T-helper 2 cell treated with Interferon-gamma antibody and Interleukin-4, amounts not matched to agents 5 μg/mL and 100 μg/mL, for 36 hours (primary cell): Measurements from ENCODE around the gene NOS3.

Experiments
- DNase-seq: peaks from one replicate; pipeline ENCODE4 v3.0.0; 2021; ENCODE audit warnings: low spot score
- H3K27ac Mint-ChIP-seq: one replicate; pipeline ENCODE4 v1.8.0; 2021; ENCODE audit warnings: mild to moderate bottlenecking, mixed read lengths
- H3K27me3 Mint-ChIP-seq: one replicate; pipeline ENCODE4 v1.8.0; 2021; ENCODE audit warnings: low read depth, mixed read lengths
- H3K36me3 Mint-ChIP-seq: one replicate; pipeline ENCODE4 v1.8.0; 2021; ENCODE audit warnings: low read depth, mixed read lengths
- H3K4me1 Mint-ChIP-seq: one replicate; pipeline ENCODE4 v1.8.0; 2021; ENCODE audit warnings: low read depth, mixed read lengths
- H3K4me3 Mint-ChIP-seq: one replicate; pipeline ENCODE4 v1.8.0; 2022; ENCODE audit warnings: mild to moderate bottlenecking, moderate library complexity, mixed read lengths
- H3K9me3 Mint-ChIP-seq: one replicate; pipeline ENCODE4 v1.8.0; 2021; ENCODE audit warnings: mixed read lengths

Gene NOS3

GRCh38 chr7:151062399-151063211 is 71.8 kb downstream of the NOS3 start:
- Mint-ChIP-seq H3K4me1 (peaks cover 17% of the 10 kb centered on the region), H3K27me3 (no peaks in the 10 kb centered on the region), H3K27ac (no peak overlapping the region), H3K4me3 (no peak overlapping the region), H3K9me3 (no peaks in the 10 kb centered on the region), H3K36me3 (peaks cover 14% of the 10 kb centered on the region)
- no peak for DNase-seq

GRCh38 chr7:151063212-151063561 is 72.4 kb downstream of the NOS3 start:
- no peaks in the 10 kb centered on the region for H3K9me3 Mint-ChIP-seq
- H3K27ac Mint-ChIP-seq = no peak overlapping the region
- H3K27me3 Mint-ChIP-seq = no peaks in the 10 kb centered on the region
- peaks cover 20% of the 10 kb centered on the region for H3K36me3 Mint-ChIP-seq
- H3K4me3 Mint-ChIP-seq = no peak overlapping the region
- peaks cover 17% of the 10 kb centered on the region for H3K4me1 Mint-ChIP-seq
- no peak for DNase-seq
